Measurements from ENCODE around the gene PPP1R26.

PPP1R26 gene

DNA sequence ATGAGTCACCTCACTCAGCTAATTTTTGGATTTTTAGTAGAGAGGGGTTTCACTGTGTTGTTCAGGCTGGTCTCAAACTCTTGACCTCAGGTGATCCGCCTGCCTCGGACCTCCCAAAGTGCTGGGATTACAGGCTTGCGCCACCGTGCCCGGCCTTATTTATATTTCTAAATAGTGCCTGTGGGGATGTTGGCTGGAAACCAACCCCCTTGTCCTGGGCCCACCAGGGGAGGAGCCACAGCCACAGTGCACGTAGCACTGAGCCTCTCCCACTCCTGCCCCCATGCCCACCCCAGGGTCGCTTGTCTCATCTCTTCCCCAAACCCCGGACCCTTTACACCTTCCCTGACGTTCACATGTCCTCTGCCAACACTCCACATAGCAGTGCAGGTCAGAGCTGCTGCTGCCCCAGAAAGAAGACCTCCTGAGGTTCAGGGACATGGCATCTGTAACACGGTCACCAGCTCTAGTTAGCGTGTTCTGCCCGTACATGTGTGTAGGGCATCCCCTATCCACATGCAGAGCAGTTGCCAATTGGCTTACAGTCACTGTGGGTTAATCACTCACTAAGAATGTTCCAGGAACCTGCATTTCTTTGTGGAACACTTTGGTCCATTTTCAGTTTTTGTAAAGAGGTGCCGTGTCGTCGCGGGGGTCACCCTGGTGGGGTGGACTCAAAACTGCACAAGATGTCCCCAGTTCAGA is 10.7 kb downstream of the PPP1R26 start:
- DNase-seq = no peak

DNA sequence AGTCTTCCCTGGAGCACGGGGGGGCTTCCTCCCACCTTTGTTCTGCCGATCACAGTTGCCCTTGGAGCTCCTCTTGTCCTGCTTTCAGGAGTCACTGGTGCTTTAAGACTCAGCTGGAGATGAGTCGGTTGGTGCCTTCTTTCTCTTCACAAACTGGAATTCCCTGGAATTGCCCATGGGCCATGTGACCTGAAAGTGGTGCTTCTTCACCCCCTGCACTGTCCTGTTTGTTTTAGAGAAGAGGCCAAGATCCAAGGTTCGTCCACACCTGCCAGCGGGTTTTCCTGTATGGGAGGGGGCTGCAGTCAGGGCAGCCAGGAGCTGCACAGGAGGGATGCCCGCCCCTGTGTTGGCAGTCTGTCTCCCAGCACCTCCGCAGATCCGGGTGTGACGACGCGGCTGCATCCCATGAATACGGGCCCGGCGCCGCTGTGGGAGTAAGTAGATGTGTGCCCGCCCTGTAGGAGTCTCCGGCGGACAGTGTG is 11.4 kb downstream of the PPP1R26 start:
- no peak for DNase-seq

DNA sequence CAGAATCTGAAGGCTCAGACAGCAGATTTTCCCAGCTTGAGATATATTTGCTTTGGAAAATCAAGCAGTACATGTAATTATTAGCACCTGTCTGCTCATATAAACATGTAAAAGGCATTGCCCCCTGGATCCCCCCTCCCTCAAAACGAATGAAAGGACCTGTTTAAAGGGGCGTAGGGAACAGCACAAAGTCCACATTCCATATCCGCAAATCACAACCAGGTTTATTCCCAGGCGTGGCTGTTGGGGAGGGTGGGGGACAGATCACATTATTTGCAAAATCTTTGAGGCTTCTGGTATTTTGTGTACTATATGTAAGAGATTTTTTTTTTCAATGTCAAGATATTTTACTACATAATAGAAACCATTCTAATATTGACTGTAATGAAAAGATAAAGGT is 12.2 kb downstream of the PPP1R26 start:
- no peak for DNase-seq

DNA sequence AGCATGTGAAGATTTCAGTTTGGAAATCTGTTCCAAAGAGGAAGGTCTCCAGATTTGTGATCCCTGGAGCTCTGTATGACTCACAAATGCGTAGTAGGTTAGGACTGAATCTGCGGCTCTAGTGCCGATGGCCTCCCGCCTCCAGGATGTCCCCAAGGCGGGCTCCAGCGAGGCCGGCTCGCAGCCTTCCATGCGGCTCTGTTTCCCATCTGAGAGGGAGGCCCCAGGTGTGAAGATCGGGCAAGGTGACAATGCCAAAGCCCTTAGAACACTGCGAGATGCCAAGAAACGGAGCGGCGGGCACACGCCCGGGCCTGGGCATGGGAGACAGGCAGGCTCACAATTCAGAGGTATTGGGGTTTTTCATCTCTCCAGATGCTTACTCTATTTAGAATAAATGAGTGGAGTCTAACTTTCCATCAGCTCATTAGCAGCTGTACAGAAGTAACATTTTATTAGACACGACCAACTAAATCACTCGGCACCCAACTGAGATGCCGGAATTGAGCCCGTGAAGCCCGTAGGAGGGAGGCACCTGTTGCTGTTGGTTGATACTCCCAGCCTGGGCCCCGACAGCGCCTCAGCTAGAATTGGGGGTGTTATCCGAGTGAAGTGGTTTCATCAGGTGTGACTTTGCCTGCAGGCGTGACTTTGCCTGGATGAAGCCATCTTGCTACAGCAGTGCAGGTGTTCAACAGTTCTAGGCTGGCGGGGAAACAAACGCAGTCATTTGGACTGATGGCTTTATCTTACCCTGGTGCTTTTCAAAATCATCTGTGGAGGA is 13.5 kb downstream of the PPP1R26 start:
- no peak for DNase-seq

DNA sequence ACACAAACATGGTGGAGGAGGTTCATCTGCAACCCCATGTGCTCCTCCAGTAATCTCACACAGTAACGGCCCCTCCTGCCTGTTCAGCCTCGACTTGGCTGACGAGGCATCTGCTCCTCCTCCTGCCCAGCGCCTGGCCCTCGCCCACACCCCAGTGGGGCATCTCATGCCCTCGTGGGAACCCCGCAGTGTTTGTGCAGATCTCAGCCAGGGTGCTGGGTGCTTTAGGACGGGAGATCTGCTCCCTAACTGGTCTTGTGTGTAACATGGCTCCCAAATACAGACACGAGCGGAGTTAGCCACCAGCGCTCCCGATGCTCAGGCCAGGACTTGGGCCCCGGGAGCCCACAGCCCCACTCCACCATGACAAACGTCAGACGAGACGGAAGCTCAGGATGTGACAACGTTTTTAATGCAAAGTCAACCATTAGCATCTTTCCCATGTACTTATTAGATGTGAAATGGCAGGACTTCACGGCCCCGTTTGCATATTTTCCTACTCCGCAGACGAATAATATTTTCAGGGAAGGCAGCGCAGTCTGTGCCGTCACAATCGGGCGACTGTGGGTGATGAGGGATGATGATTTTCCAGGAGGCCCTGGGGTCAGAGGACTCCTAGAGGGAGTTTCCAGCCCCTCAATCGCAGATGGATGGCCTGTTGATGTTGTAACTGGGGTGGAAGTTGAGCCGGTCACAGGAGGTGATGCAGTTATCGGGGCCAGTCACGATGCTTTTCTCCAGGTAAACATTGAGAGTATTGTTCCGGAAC is 15.4 kb downstream of the PPP1R26 start:
- DNase-seq = no peak

DNA sequence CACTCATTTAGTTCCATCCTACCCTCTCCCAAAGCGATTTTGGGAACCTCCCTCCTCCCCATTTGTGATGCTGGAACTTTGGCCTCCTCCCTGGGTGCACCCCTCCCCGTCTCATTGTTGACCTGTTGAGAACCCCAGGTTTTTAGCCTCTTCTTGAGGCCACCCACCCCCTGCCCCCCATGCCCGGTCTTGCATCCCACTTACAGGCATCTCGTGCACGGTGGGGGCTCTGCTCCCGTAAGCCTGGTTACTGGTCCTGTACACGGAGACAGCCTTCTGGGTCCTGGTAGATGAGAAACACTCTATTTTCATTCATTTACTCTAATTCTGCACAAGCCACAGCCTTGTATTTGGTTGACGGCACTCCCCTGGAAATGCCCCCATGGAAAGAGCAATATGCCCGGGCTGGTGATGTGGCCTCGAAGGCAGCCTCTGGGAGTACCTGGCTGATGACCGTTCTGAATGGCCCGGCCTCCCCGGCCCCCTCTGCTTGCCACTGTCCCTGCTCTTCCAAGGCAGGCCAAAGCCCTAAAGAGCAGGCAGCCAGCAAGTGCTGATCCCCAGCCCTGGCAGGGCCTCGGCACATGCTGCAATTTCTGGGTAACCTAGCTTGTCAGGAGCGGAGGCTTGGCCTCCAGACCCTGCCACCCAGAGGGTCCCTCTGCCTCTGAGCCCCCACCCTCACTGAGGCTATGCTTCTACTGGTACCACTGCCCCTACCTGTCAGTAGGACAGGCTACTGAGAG is 19.0 kb downstream of the PPP1R26 start:
- DNase-seq = no peak

DNA sequence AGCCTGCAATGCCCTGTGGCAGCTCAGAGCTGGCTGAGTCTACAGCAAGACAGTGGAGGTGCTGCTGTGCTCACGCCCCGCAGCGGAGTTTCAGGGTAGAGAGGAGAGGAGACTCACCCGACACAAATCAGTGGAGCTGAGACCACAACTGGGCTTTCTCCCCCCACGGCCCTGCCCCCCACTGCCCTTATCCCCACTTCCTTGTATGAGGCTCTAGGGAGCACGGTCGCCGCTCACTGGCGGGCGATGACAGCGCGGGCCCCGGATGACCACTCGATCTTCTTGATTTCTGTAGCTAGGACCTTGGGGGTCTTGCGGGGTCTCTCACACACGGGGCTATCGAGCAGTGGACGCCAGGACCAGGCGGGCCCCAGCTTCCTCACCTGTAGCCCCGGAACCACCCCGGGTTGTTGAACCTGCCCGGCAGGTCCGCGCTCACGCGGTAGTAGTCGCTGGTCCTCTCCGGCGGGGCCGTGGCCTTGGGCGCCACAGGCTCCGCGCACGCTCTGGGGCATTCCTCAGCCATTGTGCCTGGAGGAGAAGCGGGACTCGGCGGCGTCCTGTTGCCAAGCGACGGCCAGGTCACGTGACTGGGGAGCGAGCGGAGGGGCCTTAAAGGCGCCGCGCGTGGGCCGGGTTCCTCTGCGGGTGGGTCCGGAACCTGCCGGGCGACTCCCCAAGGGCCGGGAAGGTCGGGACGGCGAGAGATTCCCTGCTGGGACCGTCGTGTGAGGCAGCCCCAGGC is 19.9 kb downstream of the PPP1R26 start:
- peak; percentile 73 to 86 (median 85) for DNase-seq

DNA sequence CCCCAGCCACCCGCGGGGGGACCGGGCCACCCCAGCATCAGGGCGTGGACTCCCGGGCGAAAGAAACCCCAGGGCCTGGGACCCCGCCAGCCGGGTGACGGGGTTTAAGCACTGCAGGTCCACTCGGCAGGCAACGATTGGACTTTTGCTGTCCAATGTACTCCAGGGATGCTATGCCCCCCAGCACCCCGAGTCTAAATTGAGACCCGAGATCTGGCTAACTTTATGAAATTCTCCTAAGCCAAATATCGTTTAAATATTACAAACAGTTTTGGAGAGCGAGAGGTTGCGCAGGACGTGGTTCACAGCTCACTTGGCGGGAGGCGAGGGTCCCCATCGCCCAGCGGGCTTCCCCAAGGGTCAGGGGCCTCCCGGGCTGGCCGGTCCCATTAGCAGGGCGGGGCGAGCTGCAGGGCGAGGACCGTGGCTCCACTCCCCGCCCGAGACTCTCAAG is 20.5 kb downstream of the PPP1R26 start:
- DNase-seq = no peak

DNA sequence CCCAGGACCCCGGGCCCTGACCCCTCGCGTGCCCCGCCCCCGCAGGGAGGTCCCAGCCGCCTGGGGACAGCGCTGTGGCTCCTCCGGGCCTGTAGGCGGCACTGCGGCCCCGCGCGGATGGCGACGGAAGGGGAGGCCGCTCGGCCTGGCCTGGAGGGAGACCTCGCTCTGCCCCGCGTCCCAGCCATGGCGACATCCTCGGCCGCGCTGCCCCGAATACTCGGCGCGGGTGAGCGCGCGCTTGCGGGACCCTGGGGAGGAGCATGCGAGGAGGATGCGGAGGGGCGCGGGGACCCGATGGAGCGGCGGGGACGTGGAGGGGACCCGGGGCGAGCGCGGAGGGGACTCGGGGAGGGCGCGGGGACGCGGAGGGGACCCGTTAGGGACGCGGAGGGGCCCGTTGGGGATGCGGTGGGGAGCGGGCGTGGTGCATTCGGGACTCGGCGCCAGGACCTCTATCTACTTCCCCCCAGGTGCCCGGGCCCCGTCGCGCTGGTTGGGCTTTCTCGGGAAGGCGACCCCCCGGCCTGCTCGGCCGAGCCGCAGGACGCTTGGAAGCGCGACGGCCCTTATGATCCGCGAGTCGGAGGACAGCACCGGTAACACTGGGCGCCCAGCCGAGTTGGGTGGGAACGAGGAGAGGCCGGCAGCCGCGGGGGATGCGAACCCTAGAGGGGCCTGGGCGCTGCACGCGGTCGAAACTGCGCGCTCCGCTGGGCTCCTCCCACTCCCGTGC is 21.1 kb downstream of the PPP1R26 start, which contains the start of gene MRPS2:
MRPS2 (plus strand) TSS at position 158 of the 736 bp plus-strand sequence; CDS start at position 187, 29 bp downstream.
- DNase-seq = peak; percentile 63 to 86 (median 75)

DNA sequence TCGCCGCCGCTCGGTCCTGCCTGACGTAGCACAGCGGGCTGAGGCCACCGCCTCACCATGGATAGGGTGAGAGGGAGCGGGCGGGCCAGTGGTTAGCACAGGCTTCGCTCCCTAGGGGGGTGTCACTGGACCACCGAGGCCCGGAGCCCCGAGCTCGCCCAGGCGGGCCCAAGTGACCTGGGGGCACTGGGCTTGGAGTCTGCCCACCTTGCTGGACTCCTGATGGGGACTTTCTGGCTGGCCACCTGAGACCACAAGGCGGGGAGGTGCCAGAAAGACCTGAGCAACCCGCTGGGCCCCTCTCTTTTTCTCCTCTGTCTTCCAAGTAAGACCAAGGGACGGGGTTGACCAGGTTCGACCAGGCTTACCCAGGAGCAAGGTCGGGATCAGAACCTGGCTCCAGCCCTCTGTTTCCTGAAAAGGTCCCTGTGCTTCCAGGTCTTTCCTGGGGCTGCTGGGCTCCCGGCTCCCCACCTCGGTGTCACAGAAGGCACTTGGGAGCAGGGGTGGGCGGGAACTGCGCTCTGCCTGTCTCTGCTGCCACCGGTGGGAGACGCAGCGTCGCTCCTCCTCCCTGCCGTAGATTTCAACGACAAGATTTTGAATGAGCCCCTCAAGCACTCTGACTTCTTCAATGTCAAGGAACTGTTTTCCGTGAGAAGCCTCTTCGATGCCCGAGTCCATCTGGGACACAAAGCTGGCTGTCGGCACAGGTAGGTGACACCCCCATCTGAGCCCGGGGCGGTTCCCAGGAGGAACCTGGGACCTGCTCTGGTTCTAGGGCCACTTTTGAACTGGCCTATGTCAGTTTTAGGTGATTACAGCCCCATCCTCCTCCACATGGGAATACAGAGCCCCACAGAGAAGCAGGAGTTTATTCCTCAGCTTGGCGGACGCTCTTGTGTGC is 21.9 kb downstream of the PPP1R26 start:
- peak in 1 of 5 donors; percentile 23 for DNase-seq

DNA sequence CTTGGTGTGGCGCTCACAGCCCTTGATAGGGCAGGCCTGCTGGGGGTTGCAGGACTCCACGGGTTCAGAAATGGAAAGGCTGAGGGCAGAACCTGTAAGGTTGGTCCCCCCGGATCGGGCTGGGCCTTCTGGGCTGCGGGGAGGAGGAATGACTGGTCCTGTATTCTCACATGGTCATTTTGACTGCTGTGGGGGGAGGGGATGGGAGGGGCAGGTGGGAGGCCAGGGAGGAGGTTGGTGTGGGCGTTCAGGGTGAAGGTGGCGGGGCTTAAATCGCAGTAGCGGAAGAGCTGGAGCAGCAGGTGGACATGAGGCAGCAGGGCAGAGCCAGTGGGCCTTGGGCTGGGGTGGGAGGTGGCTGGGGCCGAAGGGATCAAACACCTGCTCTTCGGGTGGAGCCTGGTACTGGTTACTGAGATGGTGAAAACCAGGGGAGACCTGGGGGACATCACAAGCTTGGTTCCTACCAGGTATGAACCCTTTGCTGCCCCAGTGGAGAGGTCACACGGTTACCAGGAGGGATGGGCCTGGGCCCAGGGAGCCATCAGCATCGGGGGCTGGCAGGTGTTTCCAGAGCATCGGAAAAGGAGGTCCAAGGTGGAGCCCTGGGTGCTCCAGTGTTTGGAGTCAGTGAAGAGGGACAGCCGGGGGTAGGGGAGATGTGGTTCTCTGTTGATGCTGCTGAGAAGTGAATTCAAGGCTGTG is 22.7 kb downstream of the PPP1R26 start:
- no peak for DNase-seq

DNA sequence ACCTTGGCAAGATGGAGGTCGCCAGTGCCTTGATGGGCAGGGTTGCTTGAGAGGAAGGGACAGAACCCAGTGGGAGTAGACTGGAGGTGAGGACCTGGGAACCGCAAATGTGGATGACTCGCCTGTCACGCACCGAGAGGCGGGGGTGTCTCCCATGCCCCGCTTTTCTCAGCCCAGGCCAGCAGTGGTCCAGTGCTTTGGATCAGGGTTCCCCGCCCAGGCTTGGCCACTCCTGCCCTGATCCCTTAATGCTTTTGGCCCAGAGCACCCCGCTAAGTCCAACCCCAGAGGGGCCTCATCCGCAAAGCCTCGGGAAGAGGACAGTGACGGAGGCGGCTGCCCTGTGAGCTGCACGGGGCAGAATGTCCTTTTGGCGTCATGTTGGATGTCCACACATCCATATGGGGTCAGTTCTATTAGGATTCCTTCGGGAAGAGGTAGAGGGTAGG is 23.3 kb downstream of the PPP1R26 start:
- no peak for DNase-seq

DNA sequence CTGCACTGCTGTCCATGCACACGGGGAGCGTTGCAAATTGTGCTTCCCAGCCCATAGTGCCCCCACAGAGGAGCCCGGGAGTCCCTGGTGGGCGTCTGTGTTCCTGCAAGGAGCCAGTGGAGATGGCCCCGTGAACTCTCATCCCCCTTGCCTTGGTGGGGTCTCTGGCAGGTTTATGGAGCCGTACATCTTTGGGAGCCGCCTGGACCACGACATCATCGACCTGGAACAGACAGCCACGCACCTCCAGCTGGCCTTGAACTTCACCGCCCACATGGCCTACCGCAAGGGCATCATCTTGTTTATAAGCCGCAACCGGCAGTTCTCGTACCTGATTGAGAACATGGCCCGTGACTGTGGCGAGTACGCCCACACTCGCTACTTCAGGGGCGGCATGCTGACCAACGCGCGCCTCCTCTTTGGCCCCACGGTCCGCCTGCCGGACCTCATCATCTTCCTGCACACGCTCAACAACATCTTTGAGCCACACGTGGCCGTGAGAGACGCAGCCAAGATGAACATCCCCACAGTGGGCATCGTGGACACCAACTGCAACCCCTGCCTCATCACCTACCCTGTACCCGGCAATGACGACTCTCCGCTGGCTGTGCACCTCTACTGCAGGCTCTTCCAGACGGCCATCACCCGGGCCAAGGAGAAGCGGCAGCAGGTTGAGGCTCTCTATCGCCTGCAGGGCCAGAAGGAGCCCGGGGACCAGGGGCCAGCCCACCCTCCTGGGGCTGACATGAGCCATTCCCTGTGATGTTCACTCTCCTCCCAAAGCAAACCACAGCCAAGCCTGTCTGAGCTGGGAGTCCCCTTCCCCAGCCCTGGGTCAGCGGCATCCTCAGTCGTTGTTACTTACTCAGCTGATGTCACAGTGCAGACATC is 24.0 kb downstream of the PPP1R26 start:
- no peak for DNase-seq

DNA sequence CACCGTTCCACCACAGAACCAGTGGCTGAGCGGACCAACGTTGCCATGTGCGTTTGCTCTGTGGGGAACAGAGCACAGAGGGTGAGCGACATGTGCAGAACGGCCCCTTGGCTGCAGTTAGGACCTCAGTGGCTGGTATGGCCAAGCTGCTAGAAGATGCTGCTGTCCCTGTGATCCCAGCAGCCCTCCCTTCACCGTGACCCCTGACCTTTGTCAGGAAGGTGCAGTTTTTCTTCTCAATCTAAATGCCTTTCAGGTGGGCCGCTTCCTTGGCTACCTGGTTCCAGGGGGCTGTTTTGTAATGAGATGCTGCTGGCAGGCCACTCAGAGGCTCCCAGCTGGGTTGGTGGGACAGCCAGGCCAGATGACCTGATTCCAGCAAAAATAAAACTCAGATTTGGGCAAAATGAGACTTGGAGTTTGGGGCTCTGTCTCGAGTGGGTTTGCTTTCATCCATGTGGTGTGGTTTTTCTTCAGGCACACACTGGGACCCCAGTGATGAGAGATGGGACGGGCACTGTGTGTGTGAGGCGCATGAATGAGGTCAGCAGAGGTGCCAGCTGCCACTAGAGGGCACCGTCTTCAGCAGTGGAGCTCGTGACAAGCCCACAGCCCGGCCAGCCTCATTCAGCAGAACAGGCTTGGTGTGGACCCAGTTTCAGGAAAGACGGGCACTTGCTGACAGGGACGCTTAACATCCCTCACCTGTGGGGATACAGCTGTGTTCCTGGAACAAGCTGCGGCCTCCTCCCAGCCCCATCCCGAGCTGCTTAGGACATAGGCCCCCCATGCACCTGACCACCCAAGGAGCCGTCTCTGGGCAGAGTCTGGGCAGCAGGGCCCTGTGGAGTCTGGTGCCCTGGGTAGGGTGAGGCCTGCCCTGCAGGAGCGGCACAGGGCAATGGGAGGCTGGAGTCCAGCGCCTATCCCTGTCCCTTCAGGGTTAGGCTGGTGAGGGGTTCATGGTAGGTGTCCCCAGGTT is 25.0 kb downstream of the PPP1R26 start:
- DNase-seq = peak in 3 of 5 donors; percentile 35 to 48 (median 46)

DNA sequence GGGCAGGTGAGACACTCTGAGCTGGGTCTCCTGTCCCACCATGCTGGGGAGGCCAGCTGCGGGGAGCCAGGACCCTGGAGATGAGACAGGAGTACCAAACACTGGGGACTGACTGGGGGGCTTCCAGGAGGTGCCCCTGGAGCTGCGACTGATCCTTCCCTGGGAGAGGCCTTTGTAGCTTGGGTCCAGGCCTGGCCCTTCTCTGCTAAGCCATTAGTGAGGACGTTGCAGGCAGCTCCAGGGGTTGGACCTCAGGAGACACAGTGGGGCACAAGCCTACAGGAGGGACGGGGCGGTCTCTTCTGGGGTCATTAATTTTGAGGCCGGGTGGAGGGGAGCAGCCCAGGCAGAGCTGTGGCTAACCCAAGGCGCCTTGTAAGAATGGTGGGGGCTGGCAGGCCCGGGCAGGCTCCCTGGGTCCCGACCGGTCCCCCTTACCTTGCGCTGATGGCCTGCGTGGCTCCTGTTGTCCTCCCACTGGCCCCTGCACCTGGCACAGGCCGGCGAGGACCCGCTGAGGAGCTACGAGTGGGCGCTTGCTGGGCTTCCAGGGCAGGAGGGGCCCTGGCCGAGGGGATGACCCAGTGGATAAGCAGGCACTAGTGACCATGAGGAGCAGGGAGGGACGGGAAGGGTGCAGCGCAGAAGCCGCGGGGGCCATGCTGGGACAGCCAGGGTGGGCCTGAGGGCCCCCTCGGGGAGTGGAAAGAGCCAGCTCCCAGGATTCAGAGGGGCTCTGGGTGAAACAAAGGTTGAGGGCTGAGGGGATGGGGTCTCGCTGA is 26.0 kb downstream of the PPP1R26 start:
- DNase-seq = no peak

Measured in T-helper 1 cell (primary cell).